Colonic mucosa (tissue), 4 donors: ENCODE data around the gene DBX1. TPM values are rescaled to one million over a fixed set of nuclear protein-coding genes. Genes with fewer than 3 reads are reported as not detected.

Experiments
- DNase-seq: peaks from one replicate; pipeline ENCODE4 v3.0.0-alpha.2; 2020
- H3K27ac ChIP-seq: fragments of 200-600 bp; one replicate; pipeline ENCODE4 v1.8.0; 2021
- H3K27me3 ChIP-seq: fragments of 200-600 bp; one replicate; pipeline ENCODE4 v1.8.0; 2021
- H3K36me3 ChIP-seq: fragments of 200-600 bp; one replicate; pipeline ENCODE4 v1.8.0; 2021
- H3K4me1 ChIP-seq: fragments of 200-600 bp; one replicate; pipeline ENCODE4 v1.8.0; 2021; ENCODE audit warnings: mild to moderate bottlenecking
- H3K4me3 ChIP-seq: fragments of 200-600 bp; one replicate; pipeline ENCODE4 v1.8.0; 2021
- H3K9ac ChIP-seq, 2 donors: one replicate each; pipeline ENCODE4 v1.7.0; 2013; ENCODE audit warnings: control low read depth in 2 of 2, low read depth in 2 of 2, low read length in 2 of 2
- H3K9me3 ChIP-seq: fragments of 200-600 bp; one replicate; pipeline ENCODE4 v1.8.0; 2021
- intact Hi-C: fragments of 100-400 bp; cut with DNase I; formaldehyde crosslinking; loops from one replicate; pipeline ENCODE4 v1.14.1; 2022
- total RNA-seq, 2 donors: library from RNA; stranded (reverse); fragmentation: NEBNext Ultra II Directional in 1 of 2; extraction: Animal tissue kit (Norgen Biotek cat#: 25700) in 1 of 2; gene quantifications; one replicate each; pipeline ENCODE4 v1.2.1, GENCODE V29; 2021
- TF ChIP-seq, protein P1 (sequence below): fragments of 200-600 bp; IDR thresholded peaks from one replicate; pipeline ENCODE4 v1.8.0; 2022; ENCODE audit warnings: antibody characterized with exemption, mild to moderate bottlenecking
- donor health status: healthy.
- donor health status: DM: no; HTN: no; CAD: no.
- donor health status: DM: no; HTN: no; CAD: no.

DBX1 gene
- total RNA-seq, 2 donors from 2014 or later, result not detected

DNA sequence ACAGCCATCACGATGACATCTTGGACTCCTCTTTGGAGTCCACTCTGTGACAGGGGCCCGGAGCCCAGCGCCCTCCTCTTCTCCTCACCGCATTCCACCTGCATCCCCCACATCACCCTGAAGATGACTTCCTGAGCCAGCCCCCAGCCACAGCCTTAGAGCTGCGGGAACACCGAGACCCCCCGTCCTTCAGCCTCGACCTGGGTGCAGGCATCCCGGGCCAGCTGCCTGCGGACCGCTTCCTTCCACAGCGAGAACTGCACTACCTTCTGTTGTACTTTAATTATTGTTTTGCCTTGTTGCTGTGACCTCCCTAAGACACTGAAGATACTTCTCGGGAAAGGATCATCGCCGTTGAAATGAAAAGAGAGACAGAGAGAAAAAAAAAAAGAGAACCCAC lies 42.1 kb downstream of the DBX1 start:
- intact Hi-C loops, result no loop called here
- H3K4me1 ChIP-seq, result no peaks in the 10 kb centered on the region
- H3K36me3 ChIP-seq, result no peaks in the 10 kb centered on the region
- no peak for DNase-seq
- H3K4me3 ChIP-seq, result no peak overlapping the region
- H3K9me3 ChIP-seq, result no peaks in the 10 kb centered on the region
- TF ChIP-seq, protein P1, sequence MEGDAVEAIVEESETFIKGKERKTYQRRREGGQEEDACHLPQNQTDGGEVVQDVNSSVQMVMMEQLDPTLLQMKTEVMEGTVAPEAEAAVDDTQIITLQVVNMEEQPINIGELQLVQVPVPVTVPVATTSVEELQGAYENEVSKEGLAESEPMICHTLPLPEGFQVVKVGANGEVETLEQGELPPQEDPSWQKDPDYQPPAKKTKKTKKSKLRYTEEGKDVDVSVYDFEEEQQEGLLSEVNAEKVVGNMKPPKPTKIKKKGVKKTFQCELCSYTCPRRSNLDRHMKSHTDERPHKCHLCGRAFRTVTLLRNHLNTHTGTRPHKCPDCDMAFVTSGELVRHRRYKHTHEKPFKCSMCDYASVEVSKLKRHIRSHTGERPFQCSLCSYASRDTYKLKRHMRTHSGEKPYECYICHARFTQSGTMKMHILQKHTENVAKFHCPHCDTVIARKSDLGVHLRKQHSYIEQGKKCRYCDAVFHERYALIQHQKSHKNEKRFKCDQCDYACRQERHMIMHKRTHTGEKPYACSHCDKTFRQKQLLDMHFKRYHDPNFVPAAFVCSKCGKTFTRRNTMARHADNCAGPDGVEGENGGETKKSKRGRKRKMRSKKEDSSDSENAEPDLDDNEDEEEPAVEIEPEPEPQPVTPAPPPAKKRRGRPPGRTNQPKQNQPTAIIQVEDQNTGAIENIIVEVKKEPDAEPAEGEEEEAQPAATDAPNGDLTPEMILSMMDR, result no peak
- no peak overlapping the region for H3K9ac ChIP-seq
- no peaks in the 10 kb centered on the region for H3K27me3 ChIP-seq
- H3K27ac ChIP-seq, result no peak overlapping the region

DNA sequence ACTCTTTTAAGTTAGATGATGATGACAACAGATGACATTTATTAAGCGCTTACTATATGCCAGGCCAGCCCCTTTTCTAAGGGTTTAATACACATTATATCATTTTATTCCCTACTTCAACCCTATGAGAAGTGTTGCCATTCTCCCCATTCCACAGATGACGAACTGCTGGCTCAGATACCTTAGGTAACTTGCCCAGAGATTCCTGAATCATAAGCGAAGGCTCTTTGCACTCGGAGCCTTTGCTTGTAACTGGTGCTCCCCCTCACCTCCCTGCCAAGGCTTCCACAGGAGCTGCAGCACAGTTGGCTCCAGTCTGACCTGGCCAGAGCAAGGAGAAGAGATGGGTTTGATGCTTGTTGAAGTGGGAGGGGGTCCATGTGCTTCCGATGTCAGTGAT lies 43.0 kb downstream of the DBX1 start:
- TF ChIP-seq, protein P1, result no peak
- Histone ChIP-seq H3K9me3 (no peaks in the 10 kb centered on the region), H3K27me3 (no peaks in the 10 kb centered on the region), H3K36me3 (no peaks in the 10 kb centered on the region), H3K4me1 (peaks cover 3% of the 10 kb centered on the region), H3K27ac (no peak overlapping the region), H3K4me3 (no peak overlapping the region), H3K9ac (no peak overlapping the region)
- DNase-seq, result no peak
- intact Hi-C loops, result no loop called here

DNA sequence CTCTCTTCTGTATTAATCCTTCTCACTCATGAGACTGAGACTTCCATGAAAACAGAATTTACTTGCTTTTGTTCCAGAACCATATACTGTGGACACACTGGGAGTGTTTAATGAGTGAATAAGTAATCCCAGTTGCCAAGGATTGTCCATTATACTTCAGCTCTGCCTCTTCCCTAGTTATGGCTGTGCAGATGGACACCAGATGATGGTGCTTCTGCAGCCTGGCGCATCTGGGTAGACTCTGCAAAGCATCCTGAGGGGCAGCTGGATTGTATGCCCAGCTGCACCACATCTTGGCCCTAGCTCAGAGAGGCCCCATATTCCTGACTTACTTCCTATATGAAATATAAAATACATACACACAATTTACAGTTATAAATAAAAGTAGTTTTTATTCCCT lies 43.5 kb downstream of the DBX1 start:
- Histone ChIP-seq H3K9ac (no peak overlapping the region), H3K9me3 (no peaks in the 10 kb centered on the region), H3K27ac (no peak overlapping the region), H3K4me1 (peaks cover 3% of the 10 kb centered on the region), H3K27me3 (no peaks in the 10 kb centered on the region), H3K4me3 (no peak overlapping the region), H3K36me3 (no peaks in the 10 kb centered on the region)
- DNase-seq, result no peak
- TF ChIP-seq, protein P1, result no peak
- intact Hi-C loops, result no loop called here

DNA sequence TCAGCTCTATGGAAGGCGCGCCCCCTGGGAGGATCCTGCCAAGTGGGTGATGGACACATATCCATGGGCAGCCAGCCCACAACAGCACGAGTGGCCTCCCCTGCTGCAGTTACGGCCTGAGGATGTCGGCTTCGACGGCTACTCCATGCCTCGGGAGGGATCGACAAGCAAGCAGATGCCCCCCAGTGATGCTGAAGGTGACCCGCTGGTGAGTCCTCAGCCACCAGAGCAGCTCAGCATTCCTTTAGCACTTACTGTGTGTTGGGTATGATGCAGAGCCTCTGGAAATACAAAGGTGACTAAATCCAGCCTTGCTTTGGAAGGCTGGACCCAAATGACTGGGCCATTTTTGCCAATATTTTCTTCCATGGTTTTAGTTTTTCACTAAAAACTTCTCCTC lies 45.7 kb downstream of the DBX1 start:
- H3K9me3 ChIP-seq, result no peaks in the 10 kb centered on the region
- TF ChIP-seq, protein P1, result no peak
- no peak overlapping the region for H3K9ac ChIP-seq
- H3K36me3 ChIP-seq, result no peaks in the 10 kb centered on the region
- no peak overlapping the region for H3K4me3 ChIP-seq
- H3K27me3 ChIP-seq, result no peaks in the 10 kb centered on the region
- peaks cover 3% of the 10 kb centered on the region for H3K4me1 ChIP-seq
- DNase-seq, result no peak
- intact Hi-C loops, result no loop called here
- no peak overlapping the region for H3K27ac ChIP-seq

DNA sequence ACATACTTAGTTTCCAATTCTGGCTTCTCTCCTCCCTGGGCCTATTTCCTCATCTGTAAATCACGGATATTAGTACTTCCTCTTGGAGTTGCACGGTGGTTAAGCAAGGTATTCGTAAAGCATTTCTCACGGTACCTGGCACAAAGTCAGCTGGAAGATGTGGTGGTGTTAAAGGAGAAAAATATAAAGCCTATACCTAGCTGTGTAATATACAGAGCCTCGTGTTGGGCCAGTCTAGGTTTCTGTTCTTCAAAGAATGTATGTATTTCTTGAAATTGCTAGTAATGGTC lies 47.2 kb downstream of the DBX1 start:
- H3K4me1 ChIP-seq, result peaks cover 3% of the 10 kb centered on the region
- no peak for DNase-seq
- H3K27me3 ChIP-seq, result no peaks in the 10 kb centered on the region
- no peak overlapping the region for H3K9ac ChIP-seq
- no peak overlapping the region for H3K4me3 ChIP-seq
- TF ChIP-seq, protein P1, result no peak
- no peaks in the 10 kb centered on the region for H3K36me3 ChIP-seq
- H3K27ac ChIP-seq, result no peak overlapping the region
- H3K9me3 ChIP-seq, result no peaks in the 10 kb centered on the region
- intact Hi-C loops, result no loop called here
